Duodenal mucosa (tissue), 2 donors: ENCODE measurements around the gene MATCAP1.
A peak's percentile ranks its signal among the peaks of the same experiment; 100 is the strongest.

Source experiments
- H3K27ac ChIP-seq: one replicate; pipeline ENCODE4 v1.7.0; 2013; ENCODE audit warnings: low read depth, low read length
- H3K27me3 ChIP-seq, 2 donors: one replicate each; pipeline ENCODE4 v1.7.0; 2013; ENCODE audit warnings: low read length in 2 of 2, control low read depth in 1 of 2; ENCODE audit not compliant: insufficient read depth in 2 of 2, control insufficient read depth in 1 of 2
- H3K36me3 ChIP-seq, 2 donors: one replicate each; pipeline ENCODE4 v1.7.0; 2013; ENCODE audit warnings: low read length in 2 of 2, control low read depth in 1 of 2; ENCODE audit not compliant: insufficient read depth in 2 of 2, control insufficient read depth in 1 of 2
- H3K4me1 ChIP-seq, 2 donors: one replicate each; pipeline ENCODE4 v1.7.0; 2013; ENCODE audit warnings: low read length in 2 of 2, control low read depth in 1 of 2; ENCODE audit not compliant: insufficient read depth in 2 of 2, control insufficient read depth in 1 of 2
- H3K4me3 ChIP-seq, 2 donors: one replicate each; pipeline ENCODE4 v1.7.0; 2013; ENCODE audit warnings: low read length in 2 of 2, low read depth in 1 of 2
- H3K9ac ChIP-seq, 2 donors: one replicate each; pipeline ENCODE4 v1.7.0; 2013; ENCODE audit warnings: low read length in 2 of 2, low read depth in 1 of 2
- H3K9me3 ChIP-seq, 2 donors: one replicate each; pipeline ENCODE4 v1.7.0; 2013; ENCODE audit warnings: low read length in 2 of 2, control low read depth in 1 of 2; ENCODE audit not compliant: control insufficient read depth in 1 of 2

Gene MATCAP1

DNA sequence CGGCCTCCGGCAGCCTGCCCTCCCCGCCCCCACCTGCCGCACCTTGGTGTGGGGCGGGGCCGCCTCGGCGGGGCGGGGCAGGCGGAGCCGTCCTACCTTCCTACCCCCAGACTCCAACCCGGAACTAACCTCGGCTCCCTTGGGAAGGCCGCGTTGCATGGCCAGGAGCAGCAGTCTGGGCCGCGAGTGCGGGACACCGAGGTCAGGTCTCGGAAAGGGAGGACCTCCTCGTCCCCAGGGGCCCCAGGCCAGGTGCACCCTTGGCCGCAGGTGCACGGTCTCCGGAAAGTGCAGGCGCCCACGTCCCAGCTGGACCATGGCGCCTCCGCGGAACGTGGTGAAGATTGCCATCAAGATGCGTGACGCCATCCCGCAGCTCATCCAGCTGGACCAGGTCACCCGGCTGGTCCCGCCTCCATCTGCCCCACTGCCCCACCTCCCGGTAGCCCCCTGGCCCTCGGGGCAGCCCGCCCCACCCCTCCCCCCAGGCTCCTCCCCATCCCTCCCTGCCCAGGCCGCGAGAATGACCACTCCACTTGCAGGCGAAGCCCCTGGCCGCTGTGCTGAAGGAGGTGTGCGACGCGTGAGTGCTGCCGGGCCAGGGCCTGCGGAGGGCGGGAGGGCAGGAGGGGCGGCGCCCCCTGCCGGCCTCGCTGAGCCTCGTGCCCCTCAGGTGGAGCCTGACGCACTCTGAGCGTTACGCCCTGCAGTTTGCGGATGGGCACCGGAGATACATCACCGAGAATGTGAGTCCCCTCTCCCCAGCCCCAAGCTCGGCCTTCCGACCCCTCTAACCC is 15.4 kb upstream of the MATCAP1 start, which contains the start of gene ELMO3:
Gene ELMO3 (plus strand): TSS at position 121 of the 797 bp plus-strand sequence. CDS start 196 bp downstream, at position 317.
- H3K27me3 ChIP-seq, result no peaks in the 10 kb centered on the region
- peak within 1 kb of the TSS; percentile 53 to 73 for H3K4me3 ChIP-seq
- peaks cover 14 to 26% of the 10 kb centered on the region in 2 donors for H3K4me1 ChIP-seq
- H3K9ac ChIP-seq, result peak within 1 kb of the TSS; percentile 50 to 82
- peaks cover 45 to 82% of the 10 kb centered on the region in 2 donors for H3K36me3 ChIP-seq
- no peaks in the 10 kb centered on the region for H3K9me3 ChIP-seq
- peak within 1 kb of the TSS; percentile 85 for H3K27ac ChIP-seq

DNA sequence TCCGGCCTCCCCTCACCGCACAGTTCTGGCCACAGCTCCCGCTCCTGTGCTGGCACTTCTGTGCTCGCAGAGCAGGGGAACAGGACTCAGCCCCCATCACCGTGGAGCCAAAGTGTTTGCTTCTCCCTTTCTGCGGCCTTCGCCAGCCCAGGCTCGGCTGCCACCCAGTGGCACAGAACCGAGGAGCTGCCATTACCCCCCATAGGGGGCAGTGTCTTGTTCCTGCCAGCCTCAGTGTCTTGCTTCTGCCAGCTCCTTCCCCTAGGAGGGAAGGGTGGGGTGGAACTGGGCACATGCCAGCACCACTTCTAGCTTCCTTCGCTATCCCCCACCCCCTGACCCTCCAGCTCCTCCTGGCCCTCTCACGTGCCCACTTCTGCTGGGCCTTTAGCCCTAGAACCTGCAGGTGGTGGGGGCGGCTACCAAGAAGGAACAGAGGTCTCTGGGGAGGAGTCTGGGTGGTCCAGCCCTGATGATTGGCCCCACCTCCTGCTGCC is 14.5 kb upstream of the MATCAP1 start:
- H3K4me3 ChIP-seq, result no peak overlapping the region
- peaks cover 52 to 82% of the 10 kb centered on the region in 2 donors for H3K36me3 ChIP-seq
- no peaks in the 10 kb centered on the region for H3K9me3 ChIP-seq
- no peaks in the 10 kb centered on the region for H3K27me3 ChIP-seq
- peak overlapping the region; percentile 39 to 48 for H3K9ac ChIP-seq
- peaks cover 22 to 35% of the 10 kb centered on the region in 2 donors for H3K4me1 ChIP-seq
- H3K27ac ChIP-seq, result peak overlapping the region; percentile 79

DNA sequence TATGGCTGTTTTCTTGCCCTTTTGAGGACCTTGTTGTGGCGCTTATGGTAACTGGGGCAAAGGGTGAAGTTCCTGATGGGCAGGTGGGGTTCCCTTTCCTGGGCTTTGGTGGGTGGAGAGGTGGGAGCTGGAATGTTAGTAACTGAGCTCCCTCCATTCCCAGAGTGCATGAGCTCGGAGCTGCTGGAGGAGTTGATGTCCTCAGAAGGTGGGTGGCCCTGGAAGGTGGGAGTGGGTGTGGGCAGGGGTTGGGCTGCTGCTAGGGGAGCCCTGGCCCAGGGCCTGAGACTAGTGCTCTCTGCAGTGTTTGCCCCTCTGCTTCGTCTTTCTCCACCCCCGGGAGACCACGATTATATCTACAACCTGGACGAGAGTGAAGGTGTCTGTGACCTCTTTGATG is 13.9 kb upstream of the MATCAP1 start:
- Histone ChIP-seq H3K4me1 (peaks cover 28 to 41% of the 10 kb centered on the region in 2 donors), H3K9me3 (no peaks in the 10 kb centered on the region), H3K27ac (no peak overlapping the region), H3K4me3 (no peak overlapping the region), H3K36me3 (peaks cover 52 to 78% of the 10 kb centered on the region in 2 donors), H3K27me3 (no peaks in the 10 kb centered on the region), H3K9ac (peak overlapping the region; percentile 39 to 48)

DNA sequence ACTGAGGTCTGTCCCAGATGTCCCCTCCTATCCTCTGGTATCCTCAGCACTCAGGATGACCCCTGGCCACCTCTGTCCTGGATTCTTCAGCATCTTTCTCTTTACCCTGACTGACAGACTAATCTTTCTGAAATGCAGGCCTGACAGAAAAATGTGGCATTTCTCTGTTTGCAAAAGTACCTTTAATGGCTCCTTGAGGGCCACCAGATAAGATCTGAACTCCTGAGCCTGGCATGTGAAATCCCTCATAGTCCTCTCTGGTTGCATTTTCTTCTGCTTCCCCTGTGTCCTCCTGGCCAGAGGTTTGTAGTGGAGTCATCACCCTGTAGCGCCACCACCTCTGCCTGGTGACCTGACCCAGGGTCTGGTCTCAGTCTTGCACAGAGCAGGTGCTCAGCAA is 13.1 kb upstream of the MATCAP1 start:
- H3K36me3 ChIP-seq, result peaks cover 50 to 70% of the 10 kb centered on the region in 2 donors
- H3K4me1 ChIP-seq, result peaks cover 30 to 45% of the 10 kb centered on the region in 2 donors
- H3K27ac ChIP-seq, result no peak overlapping the region
- no peaks in the 10 kb centered on the region for H3K9me3 ChIP-seq
- H3K4me3 ChIP-seq, result no peak overlapping the region
- H3K9ac ChIP-seq, result no peak overlapping the region
- H3K27me3 ChIP-seq, result no peaks in the 10 kb centered on the region

DNA sequence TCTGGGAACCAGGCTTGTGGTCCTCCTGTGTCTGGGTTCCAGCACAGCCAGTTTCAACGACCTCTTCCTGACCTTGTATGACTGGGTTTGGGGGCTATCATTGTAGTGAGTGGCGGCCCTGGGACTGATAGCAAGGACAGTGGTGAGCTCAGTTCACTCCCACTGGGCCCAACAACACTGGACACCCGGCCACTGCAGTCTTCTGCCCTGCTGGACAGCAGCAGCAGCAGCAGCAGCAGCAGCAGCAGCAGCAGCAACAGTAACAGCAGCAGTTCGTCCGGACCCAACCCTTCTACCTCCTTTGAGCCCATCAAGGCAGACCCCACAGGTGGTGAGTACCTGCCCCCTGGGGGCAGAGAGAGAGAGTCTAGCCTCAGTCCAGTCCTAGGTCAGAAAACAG is 11.9 kb upstream of the MATCAP1 start:
- Histone ChIP-seq H3K4me1 (peaks cover 30 to 51% of the 10 kb centered on the region in 2 donors), H3K9ac (no peak overlapping the region), H3K27ac (no peak overlapping the region), H3K9me3 (no peaks in the 10 kb centered on the region), H3K27me3 (no peaks in the 10 kb centered on the region), H3K36me3 (peaks cover 46 to 60% of the 10 kb centered on the region in 2 donors), H3K4me3 (no peak overlapping the region)

DNA sequence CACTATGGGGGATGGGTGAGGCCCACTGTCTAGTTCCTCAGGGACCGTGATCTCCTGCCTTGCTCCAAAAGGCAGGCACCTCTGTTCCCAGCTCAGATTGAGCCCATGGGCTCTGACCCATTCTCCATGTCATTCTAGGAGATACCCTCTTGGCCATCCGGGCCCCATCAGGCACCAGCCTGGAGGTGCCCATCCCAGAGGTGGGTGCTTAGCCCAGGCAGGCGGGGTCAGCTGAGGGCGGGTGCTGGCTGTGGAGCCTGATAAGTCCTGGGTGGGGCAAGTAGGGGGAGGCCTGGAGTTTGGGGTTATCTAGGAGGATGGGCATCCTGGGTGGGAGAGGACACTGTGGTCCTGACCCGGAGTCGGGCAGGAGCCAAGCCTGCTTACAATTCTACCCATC is 10.5 kb upstream of the MATCAP1 start:
- no peak overlapping the region for H3K4me3 ChIP-seq
- peaks cover 30 to 46% of the 10 kb centered on the region in 2 donors for H3K4me1 ChIP-seq
- no peak overlapping the region for H3K9ac ChIP-seq
- H3K27ac ChIP-seq, result no peak overlapping the region
- H3K9me3 ChIP-seq, result no peaks in the 10 kb centered on the region
- no peaks in the 10 kb centered on the region for H3K27me3 ChIP-seq
- peaks cover 43 to 54% of the 10 kb centered on the region in 2 donors for H3K36me3 ChIP-seq

DNA sequence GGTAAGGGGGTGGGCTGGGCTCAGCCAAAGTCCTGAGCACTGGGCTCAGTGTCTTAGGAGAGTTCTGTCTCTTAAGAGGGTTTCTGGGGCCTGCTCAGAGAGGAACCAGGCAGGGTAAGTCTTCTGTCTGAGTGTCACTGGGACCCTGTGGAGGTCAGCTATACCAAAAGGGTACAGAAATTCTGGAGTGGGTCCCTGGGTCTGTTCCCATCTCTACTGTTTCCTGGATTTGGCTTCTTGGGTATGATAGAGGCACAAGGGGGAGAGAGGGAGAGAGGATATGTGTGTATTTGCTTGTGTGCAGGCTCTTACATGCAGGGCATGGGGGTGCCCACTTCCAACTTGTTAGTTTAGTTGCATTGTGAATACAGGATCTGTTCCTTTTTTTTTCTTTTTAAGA is 9.8 kb upstream of the MATCAP1 start:
- H3K9me3 ChIP-seq, result no peaks in the 10 kb centered on the region
- H3K27ac ChIP-seq, result no peak overlapping the region
- H3K4me3 ChIP-seq, result peak overlapping the region; percentile 92 to 96
- no peaks in the 10 kb centered on the region for H3K27me3 ChIP-seq
- peak overlapping the region; percentile 80 to 99 for H3K9ac ChIP-seq
- H3K36me3 ChIP-seq, result peaks cover 43 to 54% of the 10 kb centered on the region in 2 donors
- peaks cover 27 to 44% of the 10 kb centered on the region in 2 donors for H3K4me1 ChIP-seq

DNA sequence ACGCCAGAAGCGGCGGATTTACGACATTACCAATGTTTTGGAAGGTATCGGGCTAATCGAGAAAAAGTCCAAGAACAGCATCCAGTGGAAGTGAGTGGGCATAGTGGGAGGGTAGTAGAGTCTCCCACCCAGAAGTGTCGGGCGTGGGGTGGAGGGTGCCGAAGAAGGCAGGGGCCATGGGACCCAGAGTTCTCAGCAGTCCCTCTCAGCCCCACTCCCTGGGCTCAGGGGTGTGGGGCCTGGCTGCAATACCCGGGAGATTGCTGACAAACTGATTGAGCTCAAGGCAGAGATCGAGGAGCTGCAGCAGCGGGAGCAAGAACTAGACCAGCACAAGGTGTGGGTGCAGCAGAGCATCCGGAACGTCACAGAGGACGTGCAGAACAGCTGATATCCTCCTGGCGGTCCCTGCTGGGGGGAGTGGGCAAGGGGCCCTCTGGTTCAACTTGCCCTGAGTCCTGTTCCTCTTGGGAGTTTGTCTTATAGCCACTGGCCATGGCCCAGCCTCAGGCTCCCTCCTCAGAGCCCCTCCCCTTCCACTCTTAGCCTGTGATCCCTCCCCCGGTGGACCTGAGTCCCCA is 9.1 kb upstream of the MATCAP1 start:
- H3K27ac ChIP-seq, result no peak overlapping the region
- no peaks in the 10 kb centered on the region for H3K9me3 ChIP-seq
- peak overlapping the region; percentile 80 to 99 for H3K9ac ChIP-seq
- peaks cover 43 to 48% of the 10 kb centered on the region in 2 donors for H3K36me3 ChIP-seq
- H3K4me3 ChIP-seq, result peak overlapping the region; percentile 92 to 96
- peaks cover 21 to 37% of the 10 kb centered on the region in 2 donors for H3K4me1 ChIP-seq
- H3K27me3 ChIP-seq, result no peaks in the 10 kb centered on the region

DNA sequence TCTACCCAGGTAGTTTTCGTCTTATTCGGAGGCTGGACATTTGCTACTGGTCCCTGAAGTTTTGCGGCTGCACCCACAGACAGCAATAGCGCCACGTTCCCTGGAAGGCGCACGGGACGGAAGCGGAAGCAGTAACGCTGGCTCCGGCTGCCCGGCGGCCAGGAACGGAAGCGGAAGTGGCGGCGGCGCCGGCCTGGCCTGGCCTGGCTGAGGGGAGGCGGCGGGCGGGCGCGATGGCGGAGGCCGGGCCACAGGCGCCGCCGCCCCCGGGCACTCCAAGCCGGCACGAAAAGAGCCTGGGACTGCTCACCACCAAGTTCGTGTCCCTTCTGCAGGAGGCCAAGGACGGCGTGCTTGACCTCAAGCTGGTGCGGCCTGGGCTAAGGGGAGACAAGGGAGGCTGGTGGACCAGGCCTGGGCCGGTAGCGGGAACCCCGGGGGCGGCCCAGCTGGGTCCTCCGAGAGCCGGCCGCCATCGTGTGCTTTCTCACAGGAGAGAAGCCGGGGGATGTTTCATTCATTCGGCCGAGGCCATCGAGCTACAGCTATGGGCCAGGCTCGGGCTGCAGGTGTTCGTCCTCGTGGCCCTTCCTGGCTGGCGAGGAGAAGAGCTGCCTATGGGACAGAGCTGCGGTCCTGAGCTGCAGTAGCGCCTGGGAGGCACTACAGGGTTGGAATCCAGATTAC is 8.4 kb upstream of the MATCAP1 start, which contains the start of gene E2F4:
Gene E2F4 (plus strand): TSS at position 161 of the 687 bp plus-strand sequence. CDS start 73 bp downstream, at position 234.
- Histone ChIP-seq H3K27ac (no peak within 1 kb of the TSS), H3K9ac (peak within 1 kb of the TSS; percentile 80 to 99), H3K9me3 (no peaks in the 10 kb centered on the region), H3K27me3 (no peaks in the 10 kb centered on the region), H3K36me3 (peaks cover 37 to 40% of the 10 kb centered on the region in 2 donors), H3K4me3 (peak within 1 kb of the TSS; percentile 92 to 96), H3K4me1 (peaks cover 16 to 33% of the 10 kb centered on the region in 2 donors)
